NB4 (cell line): ENCODE results near the gene ARL10.

Experiments
- MYC ChIP-seq: IDR thresholded peaks from 2 replicates; pipeline ENCODE4 v1.6.1; 2011; ENCODE audit warnings: low read depth, low read length
- POLR2A ChIP-seq: IDR thresholded peaks from 2 replicates; pipeline ENCODE4 v1.6.1; 2011; ENCODE audit warnings: mild to moderate bottlenecking; ENCODE audit not compliant: insufficient read length; ENCODE audit errors: extremely low read depth
- TF ChIP-seq, protein P1 (sequence below): IDR thresholded peaks from one replicate; pipeline ENCODE4 v1.5.1; 2012; ENCODE audit warnings: low read depth, low read length
- TF ChIP-seq, protein P2 (sequence below): IDR thresholded peaks from 2 replicates; pipeline ENCODE4 v1.6.1; 2011; ENCODE audit warnings: low read depth, low read length

DNA sequence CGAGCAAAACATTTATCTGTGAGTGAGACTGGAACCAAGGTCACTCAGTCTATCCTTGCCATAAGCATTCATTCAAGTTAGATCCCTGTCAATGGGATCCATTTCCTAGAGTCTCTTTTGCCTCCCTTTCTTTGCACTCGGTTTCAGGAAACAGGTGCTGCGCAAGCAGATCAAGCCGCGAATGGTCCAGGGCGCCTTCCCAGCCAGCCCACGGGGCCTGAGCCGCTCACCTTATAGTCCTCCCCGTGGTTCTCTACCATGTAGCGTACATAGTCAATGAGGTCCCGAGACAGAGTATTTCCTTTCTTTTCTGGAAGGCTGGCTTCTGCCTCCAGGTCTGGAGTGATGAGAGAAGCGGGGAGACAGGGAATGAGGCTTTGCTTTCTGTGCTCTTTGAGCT is 19.7 kb downstream of the ARL10 start:
- TF ChIP-seq, protein P1, sequence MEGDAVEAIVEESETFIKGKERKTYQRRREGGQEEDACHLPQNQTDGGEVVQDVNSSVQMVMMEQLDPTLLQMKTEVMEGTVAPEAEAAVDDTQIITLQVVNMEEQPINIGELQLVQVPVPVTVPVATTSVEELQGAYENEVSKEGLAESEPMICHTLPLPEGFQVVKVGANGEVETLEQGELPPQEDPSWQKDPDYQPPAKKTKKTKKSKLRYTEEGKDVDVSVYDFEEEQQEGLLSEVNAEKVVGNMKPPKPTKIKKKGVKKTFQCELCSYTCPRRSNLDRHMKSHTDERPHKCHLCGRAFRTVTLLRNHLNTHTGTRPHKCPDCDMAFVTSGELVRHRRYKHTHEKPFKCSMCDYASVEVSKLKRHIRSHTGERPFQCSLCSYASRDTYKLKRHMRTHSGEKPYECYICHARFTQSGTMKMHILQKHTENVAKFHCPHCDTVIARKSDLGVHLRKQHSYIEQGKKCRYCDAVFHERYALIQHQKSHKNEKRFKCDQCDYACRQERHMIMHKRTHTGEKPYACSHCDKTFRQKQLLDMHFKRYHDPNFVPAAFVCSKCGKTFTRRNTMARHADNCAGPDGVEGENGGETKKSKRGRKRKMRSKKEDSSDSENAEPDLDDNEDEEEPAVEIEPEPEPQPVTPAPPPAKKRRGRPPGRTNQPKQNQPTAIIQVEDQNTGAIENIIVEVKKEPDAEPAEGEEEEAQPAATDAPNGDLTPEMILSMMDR: no peak
- TF ChIP-seq POLR2A (no peak), MYC (no peak)
- TF ChIP-seq, protein P2, sequence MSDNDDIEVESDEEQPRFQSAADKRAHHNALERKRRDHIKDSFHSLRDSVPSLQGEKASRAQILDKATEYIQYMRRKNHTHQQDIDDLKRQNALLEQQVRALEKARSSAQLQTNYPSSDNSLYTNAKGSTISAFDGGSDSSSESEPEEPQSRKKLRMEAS: no peak
